Skin epidermis (tissue), 12 donors: ENCODE results near the gene UTS2R.
"Not testable (repeated sequence)": the region's sequence is repeated elsewhere in the genome, so short reads cannot be mapped to it uniquely, and the experiment has no call there.

Source experiments
- H3K27ac ChIP-seq, 21 experiments: fragments of 200-600 bp; sonication (generic) in 11 of 21; one replicate each; pipeline ENCODE4 v1.5.0; 2020; ENCODE audit warnings: mild to moderate bottlenecking in 3 of 21, inconsistent platforms in 2 of 21, moderate library complexity in 2 of 21
- H3K4me3 ChIP-seq, 7 experiments: fragments of 200-600 bp; sonication (generic) in 2 of 7; one replicate each; pipeline ENCODE4 v1.5.0; 2020; ENCODE audit warnings: inconsistent platforms in 2 of 7, mild to moderate bottlenecking in 2 of 7, moderate library complexity in 1 of 7

The UTS2R gene

GRCh38 chr17:82397449-82398335, 26.1 kb downstream of the UTS2R start:
- Histone ChIP-seq H3K4me3 (peak overlapping the region in 6 of 7 experiments; percentile 4 to 22 (median 11)), H3K27ac (peak overlapping the region in 19 of 21 experiments; percentile 33 to 83 (median 58))

- Histone ChIP-seq H3K27ac (peak overlapping the region in 14 of 21 experiments; percentile 14 to 82 (median 72)), H3K4me3 (no peak overlapping the region)
Measured at GRCh38 chr17:82399041-82399441, 27.5 kb downstream of the UTS2R start.

- H3K4me3 ChIP-seq, result no peak overlapping the region
- peak overlapping the region in 18 of 21 experiments; percentile 2 to 82 (median 62) for H3K27ac ChIP-seq
Measured at GRCh38 chr17:82399601-82400101, 28.1 kb downstream of the UTS2R start.

- H3K27ac ChIP-seq, result peak overlapping the region in 18 of 21 experiments; percentile 2 to 82 (median 62)
- H3K4me3 ChIP-seq, result no peak overlapping the region
Measured at GRCh38 chr17:82400206-82400605, 28.6 kb downstream of the UTS2R start.

- Histone ChIP-seq H3K27ac (peak overlapping the region in 12 of 21 experiments; percentile 2 to 82 (median 58)), H3K4me3 (peak overlapping the region in 1 of 7 experiments; percentile 6)
Measured at GRCh38 chr17:82400830-82401229, 29.3 kb downstream of the UTS2R start.

GRCh38 chr17:82402865-82403264, 31.3 kb downstream of the UTS2R start:
- H3K4me3 ChIP-seq, result no peak overlapping the region
- no peak overlapping the region for H3K27ac ChIP-seq

- Histone ChIP-seq H3K4me3 (no peak overlapping the region), H3K27ac (no peak overlapping the region)
Measured at GRCh38 chr17:82403662-82404660, 32.4 kb downstream of the UTS2R start.

GRCh38 chr17:82405051-82405450, 33.5 kb downstream of the UTS2R start:
- Histone ChIP-seq H3K27ac (no peak overlapping the region), H3K4me3 (no peak overlapping the region)

GRCh38 chr17:82406131-82406671, 34.6 kb downstream of the UTS2R start:
- no peak overlapping the region for H3K27ac ChIP-seq
- H3K4me3 ChIP-seq, result no peak overlapping the region

- Histone ChIP-seq H3K4me3 (no peak overlapping the region), H3K27ac (no peak overlapping the region)
Measured at GRCh38 chr17:82407255-82407654, 35.7 kb downstream of the UTS2R start.

- Histone ChIP-seq H3K4me3 (no peak overlapping the region), H3K27ac (no peak overlapping the region)
Measured at GRCh38 chr17:82408288-82408937, 36.8 kb downstream of the UTS2R start.

GRCh38 chr17:82408938-82409318, 37.4 kb downstream of the UTS2R start:
- Histone ChIP-seq H3K4me3 (no peak overlapping the region), H3K27ac (no peak overlapping the region)

GRCh38 chr17:82410014-82410716, 38.6 kb downstream of the UTS2R start:
- no peak overlapping the region for H3K4me3 ChIP-seq
- H3K27ac ChIP-seq, result no peak overlapping the region

GRCh38 chr17:82411396-82412053, 40.0 kb downstream of the UTS2R start:
- Histone ChIP-seq H3K4me3 (no peak overlapping the region), H3K27ac (no peak overlapping the region)

- H3K27ac ChIP-seq, H3K4me3 ChIP-seq: not testable (repeated sequence)
Measured at GRCh38 chr17:82412081-82412480, 40.5 kb downstream of the UTS2R start.

GRCh38 chr17:82412535-82413520, 41.3 kb downstream of the UTS2R start:
- Histone ChIP-seq H3K4me3 (no peak overlapping the region), H3K27ac (no peak overlapping the region)
